GM12892 (cell line): ENCODE results near the gene SETX.

Source experiments
- POLR2A ChIP-seq: IDR thresholded peaks from 2 replicates; pipeline ENCODE4 v1.6.1; 2011; ENCODE audit warnings: low read depth, low read length, control low read depth
- TAF1 ChIP-seq: IDR thresholded peaks from 2 replicates; pipeline ENCODE4 v1.6.1; 2011; ENCODE audit warnings: low read depth, mild to moderate bottlenecking, control low read depth, low read length, borderline replicate concordance

- no peak for TF ChIP-seq POLR2A
- TF ChIP-seq TAF1: no peak
These were observed 36.2 kb upstream of the SETX start for GRCh38 chr9:132390966-132391365.
